COLO668 (cell line): Measurements from ENCODE around the gene VIT.

ENCODE experiments used
- DNase-seq: peaks from one replicate; lab custom pipeline; 2025; ENCODE audit not compliant: unreplicated experiment; lab: John Stamatoyannopoulos, UW

VIT gene

DNA sequence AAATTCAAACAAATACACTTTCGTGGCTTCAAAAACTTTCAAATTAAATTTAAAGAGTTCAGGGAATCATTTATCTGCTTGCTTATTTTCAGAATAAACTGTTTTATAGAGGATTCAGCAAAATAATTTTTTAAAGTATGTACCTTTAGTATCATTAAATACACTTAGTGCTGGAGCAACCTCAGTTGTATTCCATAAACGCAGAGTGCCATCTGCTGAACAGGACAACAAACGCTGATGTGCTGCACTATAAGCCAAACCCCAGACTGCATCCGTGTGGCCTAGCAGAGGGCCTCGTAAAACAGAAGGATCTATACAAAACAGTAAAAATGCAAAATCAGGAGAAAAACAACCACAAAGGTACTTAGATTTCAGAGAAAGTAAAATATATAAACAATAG lies 161.2 kb downstream of the VIT start:
- DNase-seq, result no peak

- DNase-seq, result no peak
These were observed 162.3 kb downstream of the VIT start for GRCh38 chr2:36858551-36859365.

GRCh38 chr2:36859366-36859792 lies 162.9 kb downstream of the VIT start:
- DNase-seq, result no peak

DNA sequence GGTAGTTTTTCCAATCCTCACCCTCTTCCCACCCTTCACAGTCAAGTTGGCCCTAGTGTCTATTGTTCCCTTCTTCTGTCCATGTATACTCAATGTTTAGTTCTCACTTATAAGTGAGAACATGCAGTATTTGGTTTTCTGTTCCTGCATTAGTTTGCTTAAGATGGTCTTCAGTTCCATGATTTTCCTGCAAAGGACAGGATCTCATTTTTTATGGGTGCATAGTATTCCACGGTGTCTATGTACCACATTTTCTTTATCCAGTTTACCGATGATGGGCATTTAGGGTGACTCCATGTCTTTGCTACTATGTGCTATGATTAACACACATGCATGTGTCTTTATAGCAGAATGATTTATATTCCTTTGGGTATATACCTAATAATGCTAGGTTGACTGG lies 165.4 kb downstream of the VIT start:
- no peak for DNase-seq
